Effector memory CD8-positive, alpha-beta T cell (primary cell): ENCODE measurements around the gene CDHR5.
A peak's percentile ranks its signal among the peaks of the same experiment; 100 is the strongest.

Experiments used
- ATAC-seq: fragments of 150-1000 bp; cut with Tn5 transposase; replicated peaks from 2 replicates; pipeline ENCODE4 v1.10.0; 2021; ENCODE audit warnings: mild to moderate bottlenecking, moderate library complexity
- DNase-seq, 3 experiments: peaks; one replicate each; pipeline ENCODE4 v3.0.0; 2021
- H3K27ac Mint-ChIP-seq, 2 donors: one replicate each; pipeline ENCODE4 v1.8.0; 2022; ENCODE audit warnings: mild to moderate bottlenecking in 2 of 2, mixed read lengths in 2 of 2, moderate library complexity in 2 of 2
- H3K27me3 Mint-ChIP-seq, 2 donors: one replicate each; pipeline ENCODE4 v1.8.0; 2022; ENCODE audit warnings: mixed read lengths in 2 of 2
- H3K36me3 Mint-ChIP-seq: one replicate; pipeline ENCODE4 v1.8.0; 2022; ENCODE audit warnings: mild to moderate bottlenecking, moderate library complexity, mixed read lengths; ENCODE audit not compliant: insufficient read depth
- H3K4me1 Mint-ChIP-seq, 2 donors: one replicate each; pipeline ENCODE4 v1.8.0; 2022; ENCODE audit warnings: low read depth in 2 of 2, mixed read lengths in 2 of 2
- H3K4me3 Mint-ChIP-seq, 2 donors: one replicate each; pipeline ENCODE4 v1.8.0; 2022; ENCODE audit warnings: mild to moderate bottlenecking in 2 of 2, mixed read lengths in 2 of 2, moderate library complexity in 2 of 2
- H3K9me3 Mint-ChIP-seq, 2 donors: one replicate each; pipeline ENCODE4 v1.8.0; 2022; ENCODE audit warnings: mixed read lengths in 2 of 2

Gene CDHR5

GRCh38 chr11:614623-615503, 9.9 kb downstream of the CDHR5 start:
- Mint-ChIP-seq H3K27ac (peak overlapping the region; percentile 89 to 90), H3K4me3 (peak overlapping the region; percentile 85 to 87), H3K9me3 (no peaks in the 10 kb centered on the region), H3K4me1 (peaks cover 6 to 21% of the 10 kb centered on the region in 2 donors), H3K36me3 (peaks cover 66% of the 10 kb centered on the region), H3K27me3 (no peaks in the 10 kb centered on the region)
- ATAC-seq (no peak), DNase-seq (no peak)

DNA sequence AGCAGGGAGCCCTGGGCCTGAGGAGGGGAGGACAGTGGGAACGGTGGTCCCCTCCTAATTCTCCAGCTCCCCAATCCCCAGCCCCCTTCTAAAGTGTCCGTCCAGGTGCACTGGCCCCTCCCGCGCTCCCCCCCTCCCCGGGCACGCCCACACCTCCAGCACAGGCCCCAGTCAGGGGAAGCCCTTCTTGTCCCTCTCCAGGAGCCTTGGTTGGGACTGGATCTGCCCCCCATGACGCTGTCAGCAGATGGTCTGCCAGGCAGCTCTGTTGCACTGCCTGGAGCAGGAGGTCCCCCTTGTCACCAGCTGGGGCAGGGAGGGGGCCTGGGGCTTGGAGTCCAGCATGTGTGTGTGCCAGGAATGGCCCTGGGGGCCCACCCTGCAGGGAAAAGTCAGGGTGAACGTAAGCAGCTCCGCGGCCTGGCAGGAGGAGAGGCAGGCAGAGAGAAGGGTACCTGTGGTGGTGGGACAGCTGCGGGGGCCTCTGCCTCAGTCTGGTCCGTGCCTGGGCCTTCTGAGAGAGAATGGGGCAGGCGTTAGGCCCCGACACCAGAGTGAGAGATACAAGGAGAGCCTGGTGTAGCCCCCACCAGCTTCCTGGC, 10.6 kb downstream of the CDHR5 start:
- no peak for DNase-seq
- Mint-ChIP-seq H3K27me3 (no peaks in the 10 kb centered on the region), H3K4me3 (peak overlapping the region; percentile 69 to 87), H3K36me3 (peaks cover 72% of the 10 kb centered on the region), H3K9me3 (no peaks in the 10 kb centered on the region), H3K27ac (peak overlapping the region; percentile 89 to 90), H3K4me1 (peaks cover 6 to 21% of the 10 kb centered on the region in 2 donors)
- ATAC-seq = no peak

- H3K27me3 Mint-ChIP-seq = no peaks in the 10 kb centered on the region
- ATAC-seq = peak; percentile 47
- H3K4me3 Mint-ChIP-seq = peak overlapping the region in 1 of 2 donors; percentile 69
- peaks cover 6 to 21% of the 10 kb centered on the region in 2 donors for H3K4me1 Mint-ChIP-seq
- no peaks in the 10 kb centered on the region for H3K9me3 Mint-ChIP-seq
- peak; percentile 50 to 80 (median 68) for DNase-seq
- peak overlapping the region in 1 of 2 donors; percentile 90 for H3K27ac Mint-ChIP-seq
- H3K36me3 Mint-ChIP-seq = peaks cover 75% of the 10 kb centered on the region
Observed at GRCh38 chr11:613369-613968, 11.3 kb downstream of the CDHR5 start.

GRCh38 chr11:612961-613300, 11.8 kb downstream of the CDHR5 start:
- H3K36me3 Mint-ChIP-seq = peaks cover 73% of the 10 kb centered on the region
- H3K4me3 Mint-ChIP-seq = no peak overlapping the region
- ATAC-seq (no peak), DNase-seq (no peak)
- no peaks in the 10 kb centered on the region for H3K9me3 Mint-ChIP-seq
- peak overlapping the region; percentile 22 to 90 for H3K27ac Mint-ChIP-seq
- peaks cover 6 to 21% of the 10 kb centered on the region in 2 donors for H3K4me1 Mint-ChIP-seq
- H3K27me3 Mint-ChIP-seq = no peaks in the 10 kb centered on the region

GRCh38 chr11:612201-612960, 12.4 kb downstream of the CDHR5 start:
- no peak for ATAC-seq
- no peak for DNase-seq
- Mint-ChIP-seq H3K27me3 (no peaks in the 10 kb centered on the region), H3K4me1 (peaks cover 6 to 21% of the 10 kb centered on the region in 2 donors), H3K27ac (peak overlapping the region; percentile 86 to 90), H3K4me3 (peak overlapping the region in 1 of 2 donors; percentile 6), H3K9me3 (no peaks in the 10 kb centered on the region), H3K36me3 (peaks cover 71% of the 10 kb centered on the region)

GRCh38 chr11:611001-611996, 13.5 kb downstream of the CDHR5 start:
- H3K4me3 Mint-ChIP-seq = peak overlapping the region in 1 of 2 donors; percentile 6
- H3K36me3 Mint-ChIP-seq = peaks cover 81% of the 10 kb centered on the region
- H3K27me3 Mint-ChIP-seq = no peaks in the 10 kb centered on the region
- peaks cover 6 to 20% of the 10 kb centered on the region in 2 donors for H3K4me1 Mint-ChIP-seq
- ATAC-seq (no peak), DNase-seq (no peak)
- peak overlapping the region in 1 of 2 donors; percentile 90 for H3K27ac Mint-ChIP-seq
- H3K9me3 Mint-ChIP-seq = no peaks in the 10 kb centered on the region

DNA sequence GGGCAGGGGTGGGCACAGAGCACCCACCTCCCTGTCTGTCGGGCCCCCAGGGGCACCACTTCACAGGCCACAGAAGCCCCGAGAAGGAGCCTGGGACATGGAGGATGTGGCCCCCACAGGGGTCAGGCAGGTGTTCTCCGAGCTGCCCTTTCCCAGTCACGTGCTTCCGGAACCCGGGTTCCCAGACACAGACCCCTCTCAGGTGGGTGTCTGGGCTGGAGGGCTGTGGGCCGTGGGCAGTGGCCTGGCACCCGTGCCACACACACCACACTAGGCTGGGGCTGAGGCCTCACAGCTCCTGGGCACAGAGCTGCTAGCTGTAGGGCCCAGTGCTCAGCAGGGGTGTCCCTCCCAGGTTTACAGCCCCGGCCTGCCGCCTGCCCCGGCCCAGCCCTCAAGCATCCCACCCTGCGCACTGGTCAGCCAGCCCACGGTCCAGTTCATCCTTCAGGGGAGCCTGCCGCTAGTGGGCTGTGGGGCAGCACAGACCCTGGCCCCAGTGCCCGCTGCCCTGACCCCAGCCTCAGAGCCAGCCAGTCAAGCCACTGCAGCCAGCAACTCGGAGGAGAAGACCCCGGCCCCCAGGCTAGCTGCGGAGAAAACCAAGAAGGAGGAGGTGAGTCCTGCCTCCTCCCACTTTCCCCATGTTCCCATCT, 14.5 kb downstream of the CDHR5 start:
- Mint-ChIP-seq H3K36me3 (peaks cover 71% of the 10 kb centered on the region), H3K9me3 (no peaks in the 10 kb centered on the region), H3K27ac (peak overlapping the region in 1 of 2 donors; percentile 90), H3K4me3 (no peak overlapping the region), H3K4me1 (peaks cover 0 to 17% of the 10 kb centered on the region in 2 donors), H3K27me3 (no peaks in the 10 kb centered on the region)
- no peak for DNase-seq
- no peak for ATAC-seq

DNA sequence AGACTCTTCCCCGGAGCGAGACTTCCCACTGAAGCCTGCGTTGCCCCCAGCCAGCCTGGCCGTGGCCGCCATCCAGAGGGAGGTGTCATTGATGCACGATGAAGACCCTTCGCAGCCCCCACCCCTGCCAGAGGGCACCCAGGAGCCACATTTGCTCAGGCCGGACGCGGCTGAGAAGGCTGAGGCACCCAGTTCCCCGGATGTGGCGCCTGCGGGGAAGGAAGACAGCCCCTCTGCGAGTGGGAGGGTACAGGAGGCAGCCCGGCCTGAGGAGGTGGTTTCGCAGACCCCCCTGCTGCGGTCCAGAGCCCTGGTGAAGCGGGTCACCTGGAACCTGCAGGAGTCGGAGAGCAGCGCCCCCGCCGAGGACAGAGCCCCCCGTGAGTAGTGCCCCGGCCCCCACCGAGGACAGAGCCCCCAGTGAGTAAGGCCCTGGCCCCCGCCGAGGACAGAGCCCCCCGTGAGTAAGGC, 15.4 kb downstream of the CDHR5 start:
- Mint-ChIP-seq H3K36me3 (peaks cover 71% of the 10 kb centered on the region), H3K27me3 (no peaks in the 10 kb centered on the region), H3K9me3 (no peaks in the 10 kb centered on the region), H3K27ac (no peak overlapping the region), H3K4me1 (peaks cover 0 to 17% of the 10 kb centered on the region in 2 donors), H3K4me3 (no peak overlapping the region)
- DNase-seq = no peak
- no peak for ATAC-seq

GRCh38 chr11:608791-609251, 15.9 kb downstream of the CDHR5 start:
- no peak for DNase-seq
- Mint-ChIP-seq H3K9me3 (no peaks in the 10 kb centered on the region), H3K4me3 (no peak overlapping the region), H3K4me1 (peaks cover 0 to 13% of the 10 kb centered on the region in 2 donors), H3K36me3 (peaks cover 72% of the 10 kb centered on the region), H3K27me3 (no peaks in the 10 kb centered on the region), H3K27ac (peak overlapping the region in 1 of 2 donors; percentile 72)
- ATAC-seq = no peak

DNA sequence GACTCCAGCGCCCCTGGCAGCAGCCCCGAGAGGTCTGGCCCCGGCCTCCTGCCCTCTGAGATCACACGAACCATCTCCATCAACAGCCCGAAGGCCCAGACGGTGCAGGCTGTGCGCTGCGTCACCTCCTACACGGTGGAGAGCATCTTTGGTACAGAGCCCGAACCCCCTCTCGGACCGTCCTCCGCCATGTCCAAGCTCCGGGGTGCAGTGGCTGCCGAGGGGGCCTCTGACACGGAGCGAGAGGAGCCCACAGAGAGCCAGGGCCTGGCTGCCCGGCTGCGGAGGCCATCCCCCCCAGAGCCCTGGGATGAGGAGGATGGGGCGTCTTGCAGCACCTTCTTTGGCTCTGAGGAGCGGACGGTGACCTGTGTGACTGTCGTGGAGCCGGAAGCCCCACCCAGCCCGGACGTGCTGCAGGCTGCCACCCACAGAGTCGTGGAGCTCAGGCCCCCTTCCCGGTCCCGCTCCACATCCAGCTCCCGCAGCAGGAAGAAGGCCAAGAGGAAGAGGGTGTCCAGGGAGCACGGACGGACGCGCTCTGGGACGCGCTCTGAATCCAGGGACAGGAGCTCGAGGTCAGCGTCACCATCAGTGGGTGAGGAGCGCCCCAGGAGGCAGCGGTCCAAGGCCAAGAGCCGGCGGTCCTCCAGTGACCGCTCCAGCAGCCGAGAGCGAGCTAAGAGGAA, 16.6 kb downstream of the CDHR5 start:
- Mint-ChIP-seq H3K4me1 (peaks cover 0 to 10% of the 10 kb centered on the region in 2 donors), H3K27ac (peak overlapping the region in 1 of 2 donors; percentile 72), H3K27me3 (no peaks in the 10 kb centered on the region), H3K4me3 (no peak overlapping the region), H3K36me3 (peaks cover 71% of the 10 kb centered on the region), H3K9me3 (no peaks in the 10 kb centered on the region)
- no peak for ATAC-seq
- DNase-seq = no peak

GRCh38 chr11:607020-607780, 17.6 kb downstream of the CDHR5 start:
- H3K27ac Mint-ChIP-seq = peak overlapping the region in 1 of 2 donors; percentile 55
- ATAC-seq (no peak), DNase-seq (no peak)
- no peak overlapping the region for H3K4me3 Mint-ChIP-seq
- H3K36me3 Mint-ChIP-seq = peaks cover 74% of the 10 kb centered on the region
- H3K27me3 Mint-ChIP-seq = no peaks in the 10 kb centered on the region
- peaks cover 0 to 3% of the 10 kb centered on the region in 2 donors for H3K4me1 Mint-ChIP-seq
- H3K9me3 Mint-ChIP-seq = no peaks in the 10 kb centered on the region
